GM12878 (cell line): Measurements from ENCODE around the gene GEMIN7. TPM values are rescaled to one million over a fixed set of nuclear protein-coding genes. Genes with fewer than 3 reads are reported as not detected.

Experiments used
- ATAC-seq: fragments of 200-7000 bp; cut with Tn5 transposase; 3 replicates; pipeline ENCODE4 v1.9.1; 2020; ENCODE audit warnings: mild to moderate bottlenecking, moderate library complexity
- BruUV-seq: library from RNA; stranded (reverse); fragments of 400-500 nt; replicated peaks from 2 replicates; lab custom pipeline; 2021; lab: Mats Ljungman, UMichigan
- CTCF ChIA-PET: fragments of 300-600 bp; sonication (Branson Sonifier 250); formaldehyde crosslinking; extraction: SDS; loops from one replicate; lab custom pipeline; 2021; ENCODE audit warnings: inconsistent platforms; lab: Yijun Ruan, JAX
- POLR2A ChIA-PET: fragments of 350-600 bp; formaldehyde crosslinking; extraction: SDS; loops from one replicate; lab custom pipeline; 2021; ENCODE audit warnings: inconsistent platforms; lab: Charles Lee
- RAD21 ChIA-PET: fragments of 300-600 bp; sonication (Branson Sonifier 250); formaldehyde crosslinking; loops from one replicate; lab custom pipeline; 2023; ENCODE audit warnings: antibody characterized with exemption; ENCODE audit not compliant: unreplicated experiment; lab: Charles Lee
- SMC1A ChIA-PET: fragments of 300-600 bp; sonication (Branson Sonifier 250); formaldehyde crosslinking; loops from one replicate; lab custom pipeline; 2023; ENCODE audit not compliant: unreplicated experiment, uncharacterized antibody; lab: Charles Lee
- DNase-seq: peaks from one replicate; pipeline ENCODE4 v3.0.0-alpha.2; 2011; ENCODE audit warnings: low read depth, low spot score
- FAIRE-seq: peaks from 3 replicates; lab custom pipeline; 2011; peaks lifted over from hg19 to GRCh38; lab: Jason Lieb, UNC
- H2AFZ ChIP-seq: 2 replicates; pipeline ENCODE4 v1.6.0; 2011; ENCODE audit warnings: low read depth, low read length, control low read depth; ENCODE audit not compliant: control insufficient read depth
- H3K27ac ChIP-seq: 2 replicates; pipeline ENCODE4 v1.5.1; 2011; ENCODE audit warnings: control low read depth; ENCODE audit not compliant: control insufficient read depth, insufficient read depth
- H3K27me3 ChIP-seq, 2 experiments: replicated peaks in 1 of 2; 2 replicates each; pipeline versions ENCODE4 v1.6.0 to v1.6.1; 2011; ENCODE audit warnings: low read length in 1 of 2; ENCODE audit not compliant: control insufficient read depth in 2 of 2, insufficient read depth in 2 of 2
- H3K36me3 ChIP-seq, 2 experiments: 2 replicates each; pipeline ENCODE4 v1.5.1; 2011; ENCODE audit warnings: low read length in 1 of 2; ENCODE audit not compliant: control insufficient read depth in 2 of 2, insufficient read depth in 2 of 2
- H3K4me1 ChIP-seq: 2 replicates; pipeline ENCODE4 v1.6.1; 2011; ENCODE audit warnings: mild to moderate bottlenecking, low read length, moderate library complexity, mixed read lengths; ENCODE audit not compliant: control insufficient read depth, insufficient read depth
- H3K4me2 ChIP-seq: 2 replicates; pipeline ENCODE4 v1.6.0; 2011; ENCODE audit warnings: control low read depth; ENCODE audit not compliant: control insufficient read depth, insufficient read depth
- H3K4me3 ChIP-seq: fragments of 200-600 bp; sonication (generic); 2 replicates; pipeline ENCODE4 v1.5.1; 2016
- H3K79me2 ChIP-seq: 2 replicates; pipeline ENCODE4 v1.6.0; 2011; ENCODE audit warnings: low read length; ENCODE audit not compliant: control insufficient read depth, insufficient read depth
- H3K9ac ChIP-seq: 2 replicates; pipeline ENCODE4 v1.8.0; 2011; ENCODE audit warnings: low read length, control low read depth, mixed read lengths; ENCODE audit not compliant: control insufficient read depth, insufficient read depth
- H3K9me3 ChIP-seq: replicated peaks from 3 replicates; pipeline ENCODE4 v1.5.1; 2011; ENCODE audit warnings: mild to moderate bottlenecking, low read length; ENCODE audit not compliant: control insufficient read depth, insufficient read depth
- H4K20me1 ChIP-seq: 2 replicates; pipeline ENCODE4 v1.6.0; 2011; ENCODE audit not compliant: control insufficient read depth, insufficient read depth
- ATF7 ChIP-seq: fragments of 450-650 bp; IDR thresholded peaks from 2 replicates; pipeline ENCODE4 v1.6.1; 2016; ENCODE audit warnings: low read depth, mild to moderate bottlenecking
- BHLHE40 ChIP-seq, 2 experiments: fragments of 450-650 bp in 1 of 2; IDR thresholded peaks; 2 replicates each; pipeline ENCODE4 v1.6.1; 2011 to 2017; ENCODE audit warnings: low read depth in 2 of 2, borderline replicate concordance in 1 of 2, improper control_type of control experiment in 1 of 2, low read length in 1 of 2, mild to moderate bottlenecking in 1 of 2
- CTCF ChIP-seq, 3 experiments: IDR thresholded peaks in 2 of 3; conservative IDR thresholded peaks in 1 of 3; 2 replicates each; pipeline ENCODE4 v1.5.1; 2011; ENCODE audit warnings: low read depth in 3 of 3, low read length in 3 of 3, mild to moderate bottlenecking in 3 of 3, control low read depth in 2 of 3, moderate library complexity in 2 of 3, inconsistent platforms in 1 of 3, mixed read lengths in 1 of 3; ENCODE audit not compliant: control insufficient read depth in 2 of 3, insufficient read depth in 1 of 3; ENCODE audit errors: extremely low read depth in 1 of 3
- CUX1 ChIP-seq: IDR thresholded peaks from 2 replicates; pipeline ENCODE4 v1.6.1; 2012; ENCODE audit warnings: improper control_type of control experiment, low read depth, low read length; ENCODE audit not compliant: insufficient replicate concordance
- EED ChIP-seq: sonication (generic); IDR thresholded peaks from 2 replicates; pipeline ENCODE4 v1.6.1; 2016; ENCODE audit warnings: antibody characterized with exemption, low read depth
- IKZF1 ChIP-seq: fragments of 450-650 bp; conservative IDR thresholded peaks from 2 replicates; pipeline ENCODE4 v1.6.1; 2017; ENCODE audit warnings: antibody characterized with exemption, mild to moderate bottlenecking
- NRF1 ChIP-seq: conservative IDR thresholded peaks from 2 replicates; pipeline ENCODE4 v1.6.1; 2011; ENCODE audit warnings: mild to moderate bottlenecking, low read depth, low read length, improper control_type of control experiment
- RAD51 ChIP-seq: fragments of 450-650 bp; IDR thresholded peaks from 2 replicates; pipeline ENCODE4 v1.6.1; 2016; ENCODE audit warnings: moderate library complexity, mild to moderate bottlenecking, inconsistent platforms
- RCOR1 ChIP-seq: conservative IDR thresholded peaks from 2 replicates; pipeline ENCODE4 v1.6.1; 2012; ENCODE audit warnings: low read depth, low read length, improper control_type of control experiment
- SMAD1 ChIP-seq: fragments of 450-650 bp; IDR thresholded peaks from 2 replicates; pipeline ENCODE4 v1.6.1; 2018; ENCODE audit warnings: mild to moderate bottlenecking, low read depth; ENCODE audit not compliant: partially characterized antibody
- SMARCA5 ChIP-seq: fragments of 450-650 bp; IDR thresholded peaks from 2 replicates; pipeline ENCODE4 v1.6.1; 2017; ENCODE audit warnings: mild to moderate bottlenecking
- SREBF2 ChIP-seq: IDR thresholded peaks from 2 replicates; pipeline ENCODE4 v1.6.1; 2012; ENCODE audit warnings: mild to moderate bottlenecking, low read length
- STAT1 ChIP-seq: fragments of 450-650 bp; conservative IDR thresholded peaks from 2 replicates; pipeline ENCODE4 v1.6.1; 2014; ENCODE audit warnings: antibody characterized with exemption, mild to moderate bottlenecking
- WGBS: methylation state at CpG from one replicate; pipeline ENCODE4 v1.1.6; 2016; ENCODE audit warnings: low lambda C conversion rate; ENCODE audit not compliant: insufficient replicate concordance, insufficient coverage; ENCODE audit errors: missing lambda C conversion rate; 5-methylcytosine and 5-hydroxymethylcytosine counted together
- in situ Hi-C: fragments of 300-500 bp; cut with MboI; formaldehyde crosslinking; loops from 9 replicates; pipeline ENCODE4 v1.14.3; 2018; ENCODE audit warnings: mixed read lengths
- intact Hi-C: fragments of 100-400 bp; cut with micrococcal nuclease; formaldehyde crosslinking; loops from one replicate; pipeline ENCODE4 v1.14.2; 2022; ENCODE audit not compliant: unreplicated experiment
- polyA plus RNA-seq, 11 experiments: library from polyadenylated mRNA; depleted of rRNA in 4 of 11; unstranded in 6 of 11; stranded (reverse) in 5 of 11; fragments of >200 nt; fragmentation: Nextera tagmentation in 4 of 11; fragmentation: Illumina TruSeq in 1 of 11; extraction: Ambion mirVana in 4 of 11; extraction: Trizol in 1 of 11; gene quantifications; 1 replicate in 1 of 11; 2 replicates in 10 of 11; pipeline versions ENCODE4 v1.2.1 to v1.2.3, GENCODE V29; 2011 to 2016; ENCODE audit warnings: inconsistent platforms in 2 of 11, missing spikeins in 2 of 11, low read depth in 1 of 11
- total RNA-seq, 4 experiments: library from RNA; depleted of rRNA in 3 of 4; stranded (reverse); fragments of >200 nt in 3 of 4; fragmentation: Illumina TruSeq in 1 of 4; extraction: Trizol in 1 of 4; gene quantifications; 2 replicates each; pipeline versions ENCODE4 v1.2.1 to v1.2.3, GENCODE V29; 2013 to 2021
- TF ChIP-seq, protein P1 (sequence below): fragments of 450-650 bp; conservative IDR thresholded peaks from 2 replicates; pipeline ENCODE4 v1.6.1; 2017; ENCODE audit warnings: mild to moderate bottlenecking, moderate library complexity

Gene GEMIN7
- total and polyA plus RNA-seq, 10 of the 15 experiments (the other 5 are each of a cell fraction or from before 2014, with no cell fraction given), result 21.1 to 76.7 (median 44.9) TPM

DNA sequence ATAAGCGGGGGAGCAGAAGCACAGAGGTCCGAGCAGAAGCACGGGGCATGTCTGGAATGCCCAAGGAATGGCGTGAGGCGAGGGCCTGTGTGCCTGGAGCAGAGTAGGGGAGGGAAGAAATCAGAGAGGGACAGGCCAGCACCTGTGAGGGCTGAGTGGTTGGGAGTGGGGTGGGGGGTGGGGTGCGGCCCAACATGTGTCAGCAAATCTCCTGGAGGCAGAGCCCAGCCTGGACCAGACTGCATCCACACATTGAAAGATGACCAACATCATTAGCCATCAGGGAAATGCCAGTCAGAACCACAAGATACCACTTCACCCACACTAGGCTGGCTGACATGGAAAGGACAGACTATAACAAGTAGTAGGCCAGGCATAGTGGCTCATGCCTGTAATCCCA is 29.0 kb upstream of the GEMIN7 start:
- POLR2A ChIA-PET, result interaction anchor here (1.2 to 1.4 kb wide), 2 partner anchors 11 to 48 kb away, joined by 5 to 6 read pairs; partner anchors contain the start of gene RELB
- no TSS peak for BruUV-seq
- 87% methylated on average over 6 of the region's 6 CpGs for whole genome bisulfite sequencing
- H3K27me3 ChIP-seq, result no peaks in the 10 kb centered on the region
- H3K4me1 ChIP-seq, result peaks cover 38% of the 10 kb centered on the region
- SMC1A ChIA-PET, result interaction anchor here (1.2 to 2.2 kb wide), 2 partner anchors 8 to 61 kb away, joined by 3 to 5 read pairs; no protein-coding TSS in a partner anchor
- DNase-seq (no peak), FAIRE-seq (no peak), ATAC-seq (no peak)
- H3K4me2 ChIP-seq, result no peak overlapping the region
- H2AFZ ChIP-seq, result no peak overlapping the region
- H4K20me1 ChIP-seq, result no peaks in the 10 kb centered on the region
- no peak overlapping the region for H3K9ac ChIP-seq
- CTCF ChIA-PET, result interaction anchor here (1.0 to 2.1 kb wide), 4 partner anchors 9 to 11 kb away, joined by 3 to 14 read pairs (median 6); partner anchors contain the start of gene CLASRP
- no peak overlapping the region for H3K27ac ChIP-seq
- peaks cover 19 to 26% of the 10 kb centered on the region in 2 experiments; a peak in 3 of 4 replicates for H3K36me3 ChIP-seq
- no peaks in the 10 kb centered on the region for H3K9me3 ChIP-seq
- intact Hi-C loops, result no loop called here
- no peak overlapping the region for H3K4me3 ChIP-seq
- in situ Hi-C loops, result no loop called here
- peaks cover 38% of the 10 kb centered on the region for H3K79me2 ChIP-seq
- TF ChIP-seq SREBF2 (no peak), EED (no peak), CUX1 (no peak), IKZF1 (no peak), ATF7 (no peak), BHLHE40 (IDR thresholded peaks at IDR 0.05; ENCODE audit: borderline replicate concordance in 1 of 2, low read depth in 2 of 2, low read length in 1 of 2) (no peak), RAD51 (no peak), SMARCA5 (no peak), RCOR1 (no peak), SMAD1 (no peak), CTCF (IDR thresholded peaks at IDR 0.05 in 2 of 3, conservative IDR thresholded peaks at IDR 0.05 in 1 of 3; ENCODE audit: control insufficient read depth in 2 of 3, extremely low read depth in 1 of 3, insufficient read depth in 1 of 3, low read depth in 3 of 3, low read length in 3 of 3) (no peak), STAT1 (no peak), NRF1 (no peak)
- TF ChIP-seq, protein P1, sequence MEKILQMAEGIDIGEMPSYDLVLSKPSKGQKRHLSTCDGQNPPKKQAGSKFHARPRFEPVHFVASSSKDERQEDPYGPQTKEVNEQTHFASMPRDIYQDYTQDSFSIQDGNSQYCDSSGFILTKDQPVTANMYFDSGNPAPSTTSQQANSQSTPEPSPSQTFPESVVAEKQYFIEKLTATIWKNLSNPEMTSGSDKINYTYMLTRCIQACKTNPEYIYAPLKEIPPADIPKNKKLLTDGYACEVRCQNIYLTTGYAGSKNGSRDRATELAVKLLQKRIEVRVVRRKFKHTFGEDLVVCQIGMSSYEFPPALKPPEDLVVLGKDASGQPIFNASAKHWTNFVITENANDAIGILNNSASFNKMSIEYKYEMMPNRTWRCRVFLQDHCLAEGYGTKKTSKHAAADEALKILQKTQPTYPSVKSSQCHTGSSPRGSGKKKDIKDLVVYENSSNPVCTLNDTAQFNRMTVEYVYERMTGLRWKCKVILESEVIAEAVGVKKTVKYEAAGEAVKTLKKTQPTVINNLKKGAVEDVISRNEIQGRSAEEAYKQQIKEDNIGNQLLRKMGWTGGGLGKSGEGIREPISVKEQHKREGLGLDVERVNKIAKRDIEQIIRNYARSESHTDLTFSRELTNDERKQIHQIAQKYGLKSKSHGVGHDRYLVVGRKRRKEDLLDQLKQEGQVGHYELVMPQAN, result no peak
- RAD21 ChIA-PET, result no interaction called here
